ENCODE measurements around the gene SLC19A1. TPM values are rescaled to one million over a fixed set of nuclear protein-coding genes. Genes with fewer than 3 reads are reported as not detected.

The SLC19A1 gene
- total RNA-seq, 2 donors from 2014 or later, result 4.7 to 6.1 TPM

DNA sequence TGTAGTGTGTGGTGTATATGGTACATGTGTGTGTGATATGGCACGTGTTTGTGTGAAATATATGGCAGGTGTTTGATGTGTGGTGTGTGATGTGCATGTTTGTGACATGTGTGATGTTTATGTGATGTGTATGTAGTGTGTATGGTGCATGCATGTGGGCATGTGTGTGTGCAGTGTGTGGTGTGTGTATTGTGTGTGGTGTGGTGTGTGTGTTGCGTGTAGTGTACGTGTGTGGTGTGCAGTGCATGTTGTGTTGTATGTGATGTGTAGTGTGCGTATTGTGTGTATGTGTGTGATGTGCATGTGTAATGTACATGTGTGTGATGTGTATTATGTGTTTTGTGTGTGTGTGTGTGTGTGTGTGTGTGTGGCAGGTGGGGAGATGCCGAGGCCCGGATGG, 65.7 kb downstream of the SLC19A1 start:
- Histone ChIP-seq H3K4me3 (no peak overlapping the region), H3K27ac (no peak overlapping the region), H3K4me1 (ENCODE audit: control insufficient read depth in 1 of 2, low read depth in 2 of 2) (peaks cover 0 to 20% of the 10 kb centered on the region in 2 donors), H3K27me3 (replicated peaks; ENCODE audit: insufficient read depth) (no peaks in the 10 kb centered on the region), H3K36me3 (peaks cover 49% of the 10 kb centered on the region), H3K9me3 (no peaks in the 10 kb centered on the region)
- TF ChIP-seq CTCF (IDR thresholded peaks at IDR 0.05), result no peak
- no peak for ATAC-seq (ENCODE audit: insufficient number of reproducible peaks, low FRiP score, low read depth)
- DNase-seq (ENCODE audit: low spot score), result no peak

DNA sequence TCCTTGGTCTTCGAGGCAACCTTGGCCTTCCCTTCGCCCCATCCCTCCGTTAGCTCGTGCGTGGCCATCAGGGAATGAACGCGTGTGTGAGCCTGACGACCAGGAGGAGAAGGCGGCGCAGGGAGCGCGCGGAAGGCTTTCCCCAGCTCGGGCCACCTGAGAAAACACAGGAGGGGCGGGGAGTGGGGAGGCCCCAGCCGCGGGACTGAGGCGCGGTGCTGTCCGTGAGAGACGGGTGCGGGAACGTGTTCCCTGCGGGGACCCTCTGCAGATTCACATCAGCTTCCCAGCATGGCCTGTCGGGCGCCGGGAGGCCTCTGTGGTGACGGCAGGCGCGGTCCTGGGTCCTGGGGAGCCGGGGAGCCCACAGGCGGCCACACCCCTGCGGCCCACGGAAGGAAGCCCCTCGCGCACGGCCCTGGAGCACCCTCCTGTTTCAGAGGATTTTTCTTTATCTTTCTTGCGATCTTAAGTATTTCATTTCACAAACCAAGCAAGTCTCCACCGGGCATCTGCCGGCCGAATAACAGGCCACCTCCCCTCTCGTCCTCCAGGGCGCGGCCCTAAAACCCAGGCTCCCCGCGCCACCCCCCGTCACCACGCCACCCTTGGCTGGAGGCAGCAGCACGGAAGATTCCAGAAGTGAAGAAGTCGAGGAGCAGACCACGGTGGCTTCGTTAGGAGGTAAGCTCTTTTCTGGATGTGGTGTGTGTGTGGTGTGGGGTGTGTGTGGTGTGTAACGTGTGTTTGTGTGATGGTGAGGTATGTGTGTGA, 66.3 kb downstream of the SLC19A1 start:
- Histone ChIP-seq H3K36me3 (peaks cover 48% of the 10 kb centered on the region), H3K4me3 (no peak overlapping the region), H3K9me3 (no peaks in the 10 kb centered on the region), H3K4me1 (ENCODE audit: control insufficient read depth in 1 of 2, low read depth in 2 of 2) (peaks cover under 1 to 24% of the 10 kb centered on the region in 2 donors), H3K27ac (no peak overlapping the region), H3K27me3 (replicated peaks; ENCODE audit: insufficient read depth) (no peaks in the 10 kb centered on the region)
- DNase-seq (ENCODE audit: low spot score) (no peak), ATAC-seq (ENCODE audit: insufficient number of reproducible peaks, low FRiP score, low read depth) (no peak)
- no peak for TF ChIP-seq CTCF (IDR thresholded peaks at IDR 0.05)

DNA sequence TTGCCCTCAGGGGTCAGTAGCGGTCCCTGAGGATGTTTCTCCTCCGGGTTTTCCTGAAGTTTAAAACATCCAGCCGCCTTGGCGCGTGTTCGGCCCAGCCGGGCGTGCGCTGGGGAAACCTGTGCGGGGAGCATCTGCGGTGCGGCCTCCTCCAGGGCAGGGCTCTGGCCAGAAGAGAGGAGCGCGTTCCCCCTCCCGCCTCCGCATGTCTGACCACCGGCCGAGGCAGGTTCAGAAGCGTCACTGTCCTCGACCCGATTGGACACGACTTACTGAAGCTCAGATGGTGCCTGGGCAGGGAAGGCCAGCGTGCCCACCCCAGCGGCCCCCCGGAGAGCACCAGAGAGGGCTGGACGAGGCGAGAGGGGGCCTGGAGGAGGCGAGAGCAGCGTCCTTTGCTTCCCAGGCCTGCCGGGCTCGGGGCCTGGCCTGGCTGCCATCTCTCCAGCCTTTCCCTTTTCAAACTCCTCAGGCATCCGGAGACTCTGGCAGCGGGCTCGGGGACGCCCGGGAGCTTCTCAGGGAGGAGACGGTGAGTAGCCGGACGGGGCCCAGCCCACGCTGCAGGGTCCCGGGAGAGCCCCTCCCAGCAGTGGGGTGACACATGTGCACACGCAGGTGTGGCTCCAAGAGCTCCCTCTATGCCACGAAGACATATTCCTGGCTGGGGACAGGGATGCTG, 67.1 kb downstream of the SLC19A1 start:
- Histone ChIP-seq H3K9me3 (no peaks in the 10 kb centered on the region), H3K27me3 (replicated peaks; ENCODE audit: insufficient read depth) (no peaks in the 10 kb centered on the region), H3K4me3 (no peak overlapping the region), H3K27ac (no peak overlapping the region), H3K4me1 (ENCODE audit: control insufficient read depth in 1 of 2, low read depth in 2 of 2) (peaks cover 7 to 33% of the 10 kb centered on the region in 2 donors), H3K36me3 (peaks cover 41% of the 10 kb centered on the region)
- no peak for ATAC-seq (ENCODE audit: insufficient number of reproducible peaks, low FRiP score, low read depth)
- TF ChIP-seq CTCF (IDR thresholded peaks at IDR 0.05), result no peak
- DNase-seq (ENCODE audit: low spot score), result no peak

DNA sequence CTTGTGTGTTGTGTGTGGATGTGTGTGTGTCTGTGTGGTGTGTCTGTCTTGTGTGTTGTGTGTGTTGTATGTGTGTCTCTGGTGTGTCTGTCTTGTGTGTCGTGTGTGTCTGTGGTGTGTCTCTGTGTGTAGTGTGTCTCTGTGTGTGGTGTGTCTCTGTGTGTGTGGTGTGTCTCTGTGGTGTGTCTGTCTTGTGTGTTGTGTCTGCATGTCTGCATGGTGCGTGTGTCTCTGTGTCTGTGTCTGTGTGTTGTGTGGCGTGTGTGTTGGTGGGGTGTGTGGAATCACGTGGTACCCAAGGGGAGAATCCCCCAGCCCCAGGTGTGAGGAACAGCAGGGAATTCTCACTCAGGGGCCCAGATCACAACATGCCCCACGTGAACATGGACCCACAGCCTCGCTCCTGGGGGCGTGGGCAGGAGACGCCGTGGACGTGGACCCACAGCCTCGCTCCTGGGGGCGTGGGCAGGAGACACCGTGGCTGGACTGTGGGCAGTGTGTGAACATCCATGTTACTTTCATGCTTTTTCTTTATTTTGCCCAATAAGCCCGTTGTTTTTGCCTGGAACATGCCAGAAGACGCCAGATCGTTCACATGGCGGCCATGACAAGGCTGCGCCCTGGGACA, 67.8 kb downstream of the SLC19A1 start:
- Histone ChIP-seq H3K9me3 (no peaks in the 10 kb centered on the region), H3K27me3 (replicated peaks; ENCODE audit: insufficient read depth) (no peaks in the 10 kb centered on the region), H3K36me3 (peaks cover 37% of the 10 kb centered on the region), H3K4me1 (ENCODE audit: control insufficient read depth in 1 of 2, low read depth in 2 of 2) (peaks cover 7 to 38% of the 10 kb centered on the region in 2 donors), H3K4me3 (no peak overlapping the region), H3K27ac (no peak overlapping the region)
- no peak for TF ChIP-seq CTCF (IDR thresholded peaks at IDR 0.05)
- ATAC-seq (ENCODE audit: insufficient number of reproducible peaks, low FRiP score, low read depth) (no peak), DNase-seq (ENCODE audit: low spot score) (no peak)
